ENCODE results near the gene FAM107B. TPM values are rescaled to one million over a fixed set of nuclear protein-coding genes. Genes with fewer than 3 reads are reported as not detected.
A peak's percentile ranks its signal among the peaks of the same experiment; 100 is the strongest.

FAM107B gene
- total and polyA plus RNA-seq, 2 donors (not counting 3 experiments of a cell fraction or from before 2014, with no cell fraction given) = 39.2 to 176 TPM

- ChIA-PET POLR2A (no interaction called here), CTCF (no interaction called here)
- intact Hi-C loops (cut with micrococcal nuclease) = no loop called here
- dilution Hi-C loops (cut with MboI; ENCODE audit: extremely low pct_ligation_motif_present, low sequenced_read_pairs) = no loop called here
- Histone ChIP-seq H3K4me2 (ENCODE audit: insufficient read depth, low read length) (no peak overlapping the region), H3K9me3 (replicated peaks; ENCODE audit: control insufficient read depth, insufficient read depth, low read length) (no peaks in the 10 kb centered on the region), H3K4me3 (replicated peaks in 1 of 3; ENCODE audit: insufficient read depth in 1 of 3, low read depth in 1 of 3, low read length in 3 of 3) (no peak overlapping the region), H3K9ac (replicated peaks; ENCODE audit: extremely low read depth, insufficient read depth, low read length) (no peak overlapping the region), H3K36me3 (ENCODE audit: control insufficient read depth in 2 of 2, extremely low read depth in 1 of 2, insufficient read depth in 2 of 2, low read length in 2 of 2) (no peaks in the 10 kb centered on the region), H3K27ac (ENCODE audit: insufficient read depth, low read depth, low read length) (peak overlapping the region; percentile 97), H3K27me3 (ENCODE audit: control insufficient read depth in 2 of 2, insufficient read depth in 2 of 2, low read length in 2 of 2) (no peaks in the 10 kb centered on the region), H3K79me2 (ENCODE audit: control insufficient read depth, insufficient read depth, low read length) (peaks cover 78% of the 10 kb centered on the region), H4K20me1 (replicated peaks; ENCODE audit: control insufficient read depth, extremely low read depth, insufficient read depth, low read length) (no peaks in the 10 kb centered on the region), H3K4me1 (ENCODE audit: control insufficient read depth, extremely low read depth, insufficient read depth, low read length) (peaks cover 58% of the 10 kb centered on the region), H3K9me1 (replicated peaks; ENCODE audit: control insufficient read depth, extremely low read depth, insufficient read depth, low read length) (no peaks in the 10 kb centered on the region), H2AFZ (ENCODE audit: low read depth, low read length) (no peak overlapping the region)
- TF ChIP-seq POLR2A (IDR thresholded peaks at IDR 0.05; ENCODE audit: low read depth, low read length) = no peak
- peak; percentile 25 for TF ChIP-seq POLR2AphosphoS5 (IDR thresholded peaks at IDR 0.05; ENCODE audit: insufficient read depth, low read depth, low read length)
- no peak for TF ChIP-seq FOS (IDR thresholded peaks at IDR 0.05; ENCODE audit: borderline replicate concordance, insufficient read depth, low read length)
- TF ChIP-seq JUN (IDR thresholded peaks at IDR 0.05; ENCODE audit: borderline replicate concordance, insufficient read depth, insufficient read length, low read depth) = no peak
- no peak for TF ChIP-seq CTCF (IDR thresholded peaks at IDR 0.05; ENCODE audit: extremely low read depth in 1 of 2, insufficient read depth in 1 of 2, low read depth in 1 of 2, low read length in 2 of 2)
- TF ChIP-seq GATA2 (IDR thresholded peaks at IDR 0.05; ENCODE audit: insufficient read depth, insufficient read length, low read depth, low read length) = no peak
- no peak for TF ChIP-seq MAX (IDR thresholded peaks at IDR 0.05; ENCODE audit: insufficient read depth, insufficient read length)
- DNase-seq (ENCODE audit: low read depth, low spot score) (no peak), FAIRE-seq (no peak)
- no TSS peak for BruUV-seq (replicated peaks)
Observed at GRCh38 chr10:14580671-14581332, 193.9 kb downstream of the FAM107B start.

Measured in endothelial cell of umbilical vein (primary cell).